ENCODE results near the gene NTRK2. TPM values are rescaled to one million over a fixed set of nuclear protein-coding genes. Genes with fewer than 3 reads are reported as not detected.

The NTRK2 gene
- total RNA-seq, 4 donors from 2014 or later = 2.9 to 15.9 (median 8.4) TPM

DNA sequence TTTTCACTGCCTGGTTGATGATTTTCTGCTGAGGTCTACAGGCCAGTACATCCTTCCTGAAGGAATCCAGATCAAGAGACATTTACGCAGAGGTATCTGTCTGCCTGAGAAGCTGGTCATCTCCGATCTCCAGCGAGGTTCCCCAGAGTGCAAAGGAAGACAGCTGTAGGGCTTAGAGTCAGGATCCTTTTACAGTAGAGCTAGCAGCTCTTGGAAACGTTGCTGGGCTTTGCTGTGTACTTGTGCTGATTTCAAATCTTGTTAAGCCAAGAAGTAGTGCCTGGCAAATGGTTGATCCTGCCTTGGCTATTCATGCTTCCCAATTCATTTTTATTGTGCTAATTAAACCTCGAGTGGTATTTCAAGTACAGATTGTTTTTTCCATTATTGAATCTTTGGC is 48.9 kb downstream of the NTRK2 start:
- intact Hi-C loops (cut with DNase I) = no loop called here
- H3K27me3 ChIP-seq = no peaks in the 10 kb centered on the region
- 55 to 60% methylated on average over 5 of the region's 5 CpGs for WGBS, 2 donors
- H3K4me1 ChIP-seq = no peaks in the 10 kb centered on the region
- no peak for DNase-seq
- no peak overlapping the region for H3K27ac ChIP-seq
- H3K36me3 ChIP-seq = no peaks in the 10 kb centered on the region
- TF ChIP-seq POLR2A (IDR thresholded peaks at IDR 0.05) = no peak
- TF ChIP-seq, protein P1, sequence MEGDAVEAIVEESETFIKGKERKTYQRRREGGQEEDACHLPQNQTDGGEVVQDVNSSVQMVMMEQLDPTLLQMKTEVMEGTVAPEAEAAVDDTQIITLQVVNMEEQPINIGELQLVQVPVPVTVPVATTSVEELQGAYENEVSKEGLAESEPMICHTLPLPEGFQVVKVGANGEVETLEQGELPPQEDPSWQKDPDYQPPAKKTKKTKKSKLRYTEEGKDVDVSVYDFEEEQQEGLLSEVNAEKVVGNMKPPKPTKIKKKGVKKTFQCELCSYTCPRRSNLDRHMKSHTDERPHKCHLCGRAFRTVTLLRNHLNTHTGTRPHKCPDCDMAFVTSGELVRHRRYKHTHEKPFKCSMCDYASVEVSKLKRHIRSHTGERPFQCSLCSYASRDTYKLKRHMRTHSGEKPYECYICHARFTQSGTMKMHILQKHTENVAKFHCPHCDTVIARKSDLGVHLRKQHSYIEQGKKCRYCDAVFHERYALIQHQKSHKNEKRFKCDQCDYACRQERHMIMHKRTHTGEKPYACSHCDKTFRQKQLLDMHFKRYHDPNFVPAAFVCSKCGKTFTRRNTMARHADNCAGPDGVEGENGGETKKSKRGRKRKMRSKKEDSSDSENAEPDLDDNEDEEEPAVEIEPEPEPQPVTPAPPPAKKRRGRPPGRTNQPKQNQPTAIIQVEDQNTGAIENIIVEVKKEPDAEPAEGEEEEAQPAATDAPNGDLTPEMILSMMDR (IDR thresholded peaks at IDR 0.05) = no peak
- no peak overlapping the region for H3K4me3 ChIP-seq
- H3K9me3 ChIP-seq = no peaks in the 10 kb centered on the region

DNA sequence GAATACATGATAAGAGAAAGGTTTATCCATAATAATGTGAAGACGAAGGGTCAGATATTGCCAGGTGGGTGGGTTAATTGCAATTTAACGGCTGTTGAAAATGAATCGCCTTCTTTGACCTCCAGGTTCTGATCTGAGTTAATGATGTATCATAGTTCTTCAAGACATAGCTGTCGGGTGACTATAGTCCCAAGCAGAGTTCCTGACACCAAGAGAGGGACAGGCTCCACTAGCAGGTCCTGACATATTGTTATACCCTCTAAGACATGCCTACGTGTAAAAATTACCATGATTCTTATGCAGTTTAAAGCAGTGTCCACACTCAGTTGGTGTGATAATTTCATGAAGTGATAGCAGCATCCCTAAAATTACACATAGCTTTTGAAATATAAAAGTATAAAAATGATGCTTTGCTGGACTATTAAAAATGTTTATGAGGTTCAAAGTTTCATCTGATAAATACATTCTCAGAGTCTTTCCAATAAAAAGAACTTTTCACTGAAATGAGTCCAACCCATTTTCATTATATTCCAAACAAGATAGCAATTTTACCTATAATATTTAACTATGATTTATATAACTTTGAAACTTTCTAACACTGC is 53.0 kb downstream of the NTRK2 start:
- no peaks in the 10 kb centered on the region for H3K36me3 ChIP-seq
- intact Hi-C loops (cut with DNase I) = no loop called here
- H3K9me3 ChIP-seq = no peaks in the 10 kb centered on the region
- no peaks in the 10 kb centered on the region for H3K4me1 ChIP-seq
- 83 to 92% methylated on average over 5 of the region's 5 CpGs for WGBS, 2 donors
- no peak overlapping the region for H3K4me3 ChIP-seq
- DNase-seq = no peak
- no peak for TF ChIP-seq POLR2A (IDR thresholded peaks at IDR 0.05)
- H3K27ac ChIP-seq = no peak overlapping the region
- H3K27me3 ChIP-seq = no peaks in the 10 kb centered on the region

DNA sequence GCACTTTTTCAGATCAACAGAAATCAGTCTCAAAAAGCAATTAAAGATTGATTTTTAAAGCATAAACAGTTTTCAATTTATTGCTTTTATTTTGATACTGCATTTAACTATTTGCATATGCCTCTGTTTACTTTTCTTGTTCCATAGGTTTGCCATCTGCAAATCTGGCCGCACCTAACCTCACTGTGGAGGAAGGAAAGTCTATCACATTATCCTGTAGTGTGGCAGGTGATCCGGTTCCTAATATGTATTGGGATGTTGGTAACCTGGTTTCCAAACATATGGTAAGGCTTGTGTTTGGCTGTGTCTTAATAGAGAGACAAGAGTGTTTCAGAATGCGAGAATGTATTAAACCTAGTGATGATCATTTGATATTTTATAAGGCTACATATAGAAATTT is 53.9 kb downstream of the NTRK2 start:
- H3K36me3 ChIP-seq = peaks cover 0 to 6% (median 0%) of the 10 kb centered on the region in 3 donors
- DNase-seq = no peak
- no peak overlapping the region for H3K4me3 ChIP-seq
- H3K9me3 ChIP-seq = no peaks in the 10 kb centered on the region
- 86 to 92% methylated on average over 3 of the region's 3 CpGs for WGBS, 2 donors
- no peaks in the 10 kb centered on the region for H3K4me1 ChIP-seq
- no peak overlapping the region for H3K27ac ChIP-seq
- TF ChIP-seq POLR2A (IDR thresholded peaks at IDR 0.05) = no peak
- TF ChIP-seq, protein P1 (IDR thresholded peaks at IDR 0.05) = no peak
- intact Hi-C loops (cut with DNase I) = no loop called here
- H3K27me3 ChIP-seq = no peaks in the 10 kb centered on the region

DNA sequence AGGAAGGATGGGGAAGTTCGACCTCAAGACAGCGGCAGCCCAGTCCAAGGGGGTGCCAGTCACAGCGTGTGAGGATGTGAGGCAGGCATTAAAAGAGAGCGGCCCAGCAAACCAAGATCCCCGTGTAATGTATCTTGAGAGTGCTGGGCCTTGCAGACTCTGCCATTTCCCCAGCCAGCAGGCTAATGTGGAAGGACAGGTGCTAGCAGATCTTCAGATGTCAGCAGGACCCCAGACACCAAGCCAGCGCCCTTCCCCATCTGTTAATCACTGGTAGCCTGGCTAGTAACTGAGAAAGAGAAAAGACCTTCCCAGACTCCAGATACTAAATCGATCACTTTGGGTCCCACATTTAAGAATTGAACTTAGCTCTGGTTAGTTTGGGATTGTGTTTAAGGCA is 62.2 kb downstream of the NTRK2 start:
- 84 to 85% methylated on average over 7 of the region's 7 CpGs for WGBS, 2 donors
- H3K4me3 ChIP-seq = no peak overlapping the region
- no peaks in the 10 kb centered on the region for H3K9me3 ChIP-seq
- intact Hi-C loops (cut with DNase I) = no loop called here
- no peak overlapping the region for H3K27ac ChIP-seq
- DNase-seq = no peak
- no peaks in the 10 kb centered on the region for H3K4me1 ChIP-seq
- peaks cover 0 to 8% (median 0%) of the 10 kb centered on the region in 3 donors for H3K36me3 ChIP-seq
- H3K27me3 ChIP-seq = no peaks in the 10 kb centered on the region
- TF ChIP-seq, protein P1 (IDR thresholded peaks at IDR 0.05) = no peak
- TF ChIP-seq POLR2A (IDR thresholded peaks at IDR 0.05) = no peak

DNA sequence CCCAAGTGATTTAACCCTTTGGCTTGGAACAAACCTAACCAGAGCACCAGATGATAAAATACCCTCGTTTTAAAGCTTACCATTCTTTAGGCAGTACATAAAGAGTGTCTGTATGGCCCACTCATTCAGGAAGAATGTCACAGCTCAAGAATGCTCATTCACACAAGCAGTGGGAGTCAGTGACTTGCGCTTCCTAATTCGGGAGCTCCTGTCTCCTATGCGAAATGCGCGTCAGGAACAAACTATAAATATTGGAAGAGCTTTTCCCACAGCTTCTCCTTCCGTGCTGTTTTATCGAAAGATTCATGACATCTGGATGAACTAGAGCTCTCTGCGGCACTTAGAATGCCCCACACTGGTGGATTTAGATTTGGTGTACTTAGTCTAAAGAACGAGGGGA is 66.6 kb downstream of the NTRK2 start:
- no peaks in the 10 kb centered on the region for H3K4me1 ChIP-seq
- no peaks in the 10 kb centered on the region for H3K9me3 ChIP-seq
- TF ChIP-seq, protein P1 (IDR thresholded peaks at IDR 0.05) = no peak
- TF ChIP-seq POLR2A (IDR thresholded peaks at IDR 0.05) = no peak
- H3K4me3 ChIP-seq = no peak overlapping the region
- H3K36me3 ChIP-seq = no peaks in the 10 kb centered on the region
- no peaks in the 10 kb centered on the region for H3K27me3 ChIP-seq
- no peak for DNase-seq
- H3K27ac ChIP-seq = no peak overlapping the region
- WGBS, 2 donors = 84 to 87% methylated on average over 10 of the region's 10 CpGs
- intact Hi-C loops (cut with DNase I) = no loop called here

DNA sequence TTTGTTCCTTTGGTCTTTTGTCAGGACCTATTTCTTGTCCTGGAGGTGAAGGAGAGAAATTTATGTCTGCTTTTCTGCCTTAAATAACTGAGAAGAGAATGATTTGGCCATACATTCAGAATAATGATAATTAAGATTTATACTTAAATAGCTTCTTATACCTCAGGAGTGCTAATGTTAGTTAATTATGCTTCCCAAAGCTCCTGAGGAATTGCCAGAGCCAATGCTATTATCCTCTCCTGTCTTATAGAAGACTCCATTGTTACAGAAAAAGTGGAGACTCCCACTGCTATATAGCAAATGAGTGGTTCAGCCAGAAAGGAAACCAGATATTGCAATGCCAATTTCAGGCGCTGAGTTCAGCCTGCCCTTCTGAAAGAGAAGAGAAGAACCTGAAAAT is 67.0 kb downstream of the NTRK2 start:
- no peak for DNase-seq
- H3K4me1 ChIP-seq = no peaks in the 10 kb centered on the region
- H3K27me3 ChIP-seq = no peaks in the 10 kb centered on the region
- no peaks in the 10 kb centered on the region for H3K36me3 ChIP-seq
- H3K9me3 ChIP-seq = no peaks in the 10 kb centered on the region
- no peak overlapping the region for H3K27ac ChIP-seq
- WGBS, 2 donors = 67% methylated on average over 1 of the region's 1 CpG
- TF ChIP-seq, protein P1 (IDR thresholded peaks at IDR 0.05) = no peak
- no peak for TF ChIP-seq POLR2A (IDR thresholded peaks at IDR 0.05)
- no peak overlapping the region for H3K4me3 ChIP-seq
- intact Hi-C loops (cut with DNase I) = no loop called here
